GM21515 (cell line): ENCODE measurements around the gene CPVL.
"Not testable (repeated sequence)": the region's sequence is repeated elsewhere in the genome, so short reads cannot be mapped to it uniquely, and the experiment has no call there.

ENCODE experiments used
- ATAC-seq: cut with Tn5 transposase; IDR thresholded peaks from one replicate; pipeline ENCODE4 v1.9.1; 2021; ENCODE audit not compliant: unreplicated experiment

CPVL gene

GRCh38 chr7:29093091-29093490, 53.2 kb downstream of the CPVL start:
- not testable (repeated sequence) for ATAC-seq

GRCh38 chr7:29091715-29092114, 54.6 kb downstream of the CPVL start:
- peak; percentile 88 for ATAC-seq

- peak; percentile 9 for ATAC-seq
Measured at GRCh38 chr7:29090836-29091601, 55.3 kb downstream of the CPVL start.

GRCh38 chr7:29090151-29090805, 56.1 kb downstream of the CPVL start:
- no peak for ATAC-seq

- ATAC-seq, result no peak
Measured at GRCh38 chr7:29087840-29088170, 58.5 kb downstream of the CPVL start.

GRCh38 chr7:29086545-29086944, 59.8 kb downstream of the CPVL start:
- ATAC-seq, result no peak

- no peak for ATAC-seq
Measured at GRCh38 chr7:29084832-29085231, 61.5 kb downstream of the CPVL start.

- no peak for ATAC-seq
Measured at GRCh38 chr7:29080803-29081202, 65.5 kb downstream of the CPVL start.

- no peak for ATAC-seq
Measured at GRCh38 chr7:29078311-29079260, 67.8 kb downstream of the CPVL start.

- no peak for ATAC-seq
Measured at GRCh38 chr7:29077854-29078253, 68.5 kb downstream of the CPVL start.

- ATAC-seq, result no peak
Measured at GRCh38 chr7:29077176-29077575, 69.2 kb downstream of the CPVL start.

- ATAC-seq, result no peak
Measured at GRCh38 chr7:29076631-29077030, 69.7 kb downstream of the CPVL start.

- no peak for ATAC-seq
Measured at GRCh38 chr7:29075606-29076005, 70.7 kb downstream of the CPVL start.

- no peak for ATAC-seq
Measured at GRCh38 chr7:29071203-29071874, 75.0 kb downstream of the CPVL start.

GRCh38 chr7:29066641-29067040, 79.7 kb downstream of the CPVL start:
- ATAC-seq, result no peak

GRCh38 chr7:29065181-29065857, 81.0 kb downstream of the CPVL start:
- ATAC-seq, result no peak

- no peak for ATAC-seq
Measured at GRCh38 chr7:29063872-29064271, 82.5 kb downstream of the CPVL start.

- ATAC-seq, result no peak
Measured at GRCh38 chr7:29063236-29063635, 83.1 kb downstream of the CPVL start.

GRCh38 chr7:29053105-29053872, 93.0 kb downstream of the CPVL start:
- ATAC-seq, result no peak

- ATAC-seq, result no peak
Measured at GRCh38 chr7:29046978-29047377, 99.4 kb downstream of the CPVL start.
